ENCODE data around the gene ADTRP.
A peak's percentile ranks its signal among the peaks of the same experiment; 100 is the strongest.

ADTRP gene

DNA sequence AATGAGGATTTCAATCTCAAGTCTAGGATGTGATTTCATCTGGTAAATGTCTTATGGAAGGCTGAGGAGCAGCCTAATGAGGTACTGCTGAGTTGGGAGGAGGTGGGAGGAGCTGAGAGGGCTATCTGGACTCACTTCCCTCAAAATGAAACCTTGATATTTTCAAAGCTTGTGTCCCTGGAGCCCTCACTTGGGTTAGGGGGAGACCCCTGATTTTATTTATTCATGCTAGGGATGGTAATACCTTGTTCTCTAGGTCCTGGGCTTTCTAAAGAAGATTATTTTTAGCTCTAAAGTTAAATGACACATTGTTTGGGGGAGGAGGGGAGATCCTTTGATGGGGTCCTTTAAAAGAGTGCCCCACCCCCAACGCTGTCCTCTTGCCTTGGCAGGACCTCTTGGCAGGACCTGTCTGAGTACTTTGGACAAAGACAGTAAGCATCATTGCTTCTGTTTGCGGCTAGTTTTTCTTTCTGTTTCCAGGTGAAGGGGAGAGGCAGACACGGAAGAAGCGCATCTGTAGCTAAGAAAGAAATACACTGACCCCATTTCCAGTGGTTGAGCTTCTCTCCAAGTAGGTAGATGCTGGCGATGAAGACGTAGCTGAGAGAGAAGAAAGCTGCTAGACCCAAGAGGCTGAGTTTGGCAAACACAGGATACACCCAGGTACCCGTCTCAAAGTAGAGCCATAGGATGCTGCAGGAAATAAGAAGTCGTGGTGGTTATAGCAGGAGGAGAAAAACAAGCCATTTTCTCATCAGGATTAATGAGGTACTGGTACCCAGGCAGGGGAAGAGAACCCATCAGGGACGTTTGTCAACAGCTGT, 55.6 kb downstream of the ADTRP start:
- no peak for DNase-seq (ENCODE audit: low read depth in 2 of 2)

DNA sequence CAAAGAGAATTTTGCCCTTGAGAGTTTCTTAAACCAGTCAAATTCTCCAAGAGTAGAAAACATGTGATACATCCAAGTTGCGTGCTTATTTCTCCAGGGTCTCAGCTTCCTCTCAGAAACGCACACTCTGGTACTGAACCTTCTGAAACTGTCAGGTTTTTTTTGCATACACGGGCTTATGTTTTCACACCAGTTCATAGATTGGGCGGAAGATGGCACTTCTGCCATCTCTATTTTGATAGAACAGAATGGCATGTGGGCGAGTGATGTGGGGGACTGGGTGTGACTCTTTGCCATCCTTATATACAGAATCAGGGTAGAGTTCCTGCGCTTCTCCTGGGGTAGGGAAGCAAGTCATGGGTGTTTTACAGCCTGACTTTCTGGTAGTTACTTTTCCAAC, 56.4 kb downstream of the ADTRP start:
- no peak for DNase-seq (ENCODE audit: low read depth in 2 of 2)

DNA sequence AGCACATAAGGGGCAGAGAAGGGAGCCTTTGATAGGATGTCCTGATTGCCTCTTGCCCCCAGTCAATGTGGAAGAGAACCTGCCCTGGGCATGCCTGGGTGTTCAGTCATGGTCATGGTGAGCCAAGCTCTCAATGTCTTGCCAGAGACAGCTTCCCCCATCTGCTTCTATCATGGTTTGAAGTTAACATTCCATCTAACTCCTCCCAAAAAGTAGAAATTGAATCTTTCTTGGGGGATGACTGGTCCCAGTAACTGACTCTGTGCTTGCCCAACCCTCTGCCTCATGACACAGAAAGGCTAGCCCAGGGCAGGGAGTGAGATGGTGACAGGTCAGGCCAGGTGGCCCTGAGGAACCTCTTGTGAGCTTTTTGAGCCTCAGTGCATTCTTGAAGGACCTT, 60.1 kb downstream of the ADTRP start:
- no peak for DNase-seq (ENCODE audit: low read depth in 2 of 2)

DNA sequence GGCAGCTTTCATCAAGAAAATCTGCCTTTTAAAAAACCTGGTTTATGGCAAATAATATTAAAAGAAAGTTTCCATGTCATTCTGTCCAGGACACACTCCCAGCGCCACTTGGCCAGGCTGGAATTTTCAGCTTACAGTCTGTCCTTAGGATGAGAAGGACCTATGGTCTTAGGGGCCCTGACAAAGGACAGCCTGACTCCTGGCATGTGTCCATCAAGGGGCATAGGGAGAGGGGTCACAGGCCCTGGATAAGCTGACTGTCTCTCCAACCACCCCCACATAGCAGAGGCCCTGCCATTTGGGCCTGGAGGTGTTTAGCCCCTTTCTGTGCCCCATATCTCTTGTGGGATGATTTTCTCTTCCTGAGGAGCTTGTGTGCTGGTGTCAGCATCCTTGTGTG, 60.6 kb downstream of the ADTRP start:
- DNase-seq (ENCODE audit: low read depth in 2 of 2) = no peak

DNA sequence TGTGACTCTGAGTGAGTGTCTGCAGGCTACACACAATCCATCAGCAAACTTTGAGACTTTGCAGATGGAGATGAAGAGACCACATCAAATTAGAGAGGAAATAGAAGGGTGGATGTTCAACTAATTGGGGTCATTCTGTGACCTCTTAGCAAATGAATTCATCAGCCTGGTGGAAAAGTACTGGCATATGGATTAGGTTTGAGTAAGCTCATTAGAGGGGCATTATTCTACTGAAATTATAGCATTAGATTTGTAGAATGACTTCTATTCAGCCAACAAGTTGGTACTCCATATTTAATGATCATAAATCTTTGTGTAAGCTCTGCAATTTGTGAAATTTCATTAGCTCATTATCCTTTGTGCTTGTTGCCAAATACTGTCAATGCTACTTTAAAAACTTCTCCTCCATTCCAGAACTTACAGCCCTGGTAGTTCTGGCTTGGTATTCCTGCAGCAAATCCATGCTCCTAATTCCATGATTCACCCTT, 63.8 kb downstream of the ADTRP start:
- DNase-seq (ENCODE audit: low read depth in 2 of 2) = no peak

DNA sequence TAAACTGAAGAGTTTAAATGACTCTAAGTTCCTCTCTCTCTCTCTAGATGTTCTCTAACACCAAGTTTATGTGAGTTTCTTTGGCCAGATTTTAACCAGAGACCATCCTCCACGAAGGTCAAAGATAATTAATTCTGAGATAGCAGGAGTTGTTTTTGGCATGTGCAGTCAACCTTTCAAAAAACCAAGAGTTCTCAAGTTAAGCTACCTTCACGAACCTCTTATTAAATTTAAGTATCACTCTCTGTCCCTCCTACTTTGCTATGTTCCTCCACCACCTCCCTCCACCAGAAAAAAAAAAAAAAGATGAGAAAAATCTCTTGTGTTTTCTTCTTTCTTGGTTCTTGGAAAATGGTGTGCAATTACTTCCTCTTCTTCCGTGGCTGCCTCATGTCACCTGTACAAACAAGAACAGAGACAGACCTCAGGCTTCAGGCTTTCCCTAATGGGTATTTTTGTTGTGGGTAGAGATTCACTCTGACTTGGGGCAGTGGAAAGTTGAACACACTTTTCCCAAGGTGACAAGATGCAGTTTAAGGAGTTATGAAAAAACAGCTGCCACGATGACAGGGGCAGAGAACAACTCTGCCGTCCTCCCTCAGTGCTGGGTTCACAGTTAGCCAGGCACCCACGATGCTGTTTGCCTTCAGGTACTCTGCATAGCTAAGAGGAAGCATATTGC, 64.3 kb downstream of the ADTRP start:
- DNase-seq (ENCODE audit: low read depth in 2 of 2) = no peak

DNA sequence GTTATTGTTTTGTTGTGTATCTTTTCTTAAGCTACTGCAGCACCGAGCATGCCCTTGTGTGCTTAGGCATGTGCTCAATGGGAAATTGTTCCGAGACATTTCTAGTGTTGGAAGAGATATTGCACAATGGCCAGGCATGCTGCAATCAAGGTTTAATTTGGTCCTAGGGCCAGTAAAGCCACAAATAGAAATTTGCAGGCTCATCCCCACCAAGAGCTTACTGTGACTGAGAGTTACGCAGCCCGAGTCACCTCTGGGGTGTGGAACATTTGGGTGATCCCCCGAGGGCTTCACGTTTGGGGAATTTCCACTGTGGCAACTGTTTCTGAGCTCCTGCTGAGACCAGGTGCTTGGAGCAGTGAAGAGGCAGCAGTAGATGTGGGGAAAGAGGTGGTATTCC, 65.8 kb downstream of the ADTRP start:
- no peak for DNase-seq (ENCODE audit: low read depth in 2 of 2)

DNA sequence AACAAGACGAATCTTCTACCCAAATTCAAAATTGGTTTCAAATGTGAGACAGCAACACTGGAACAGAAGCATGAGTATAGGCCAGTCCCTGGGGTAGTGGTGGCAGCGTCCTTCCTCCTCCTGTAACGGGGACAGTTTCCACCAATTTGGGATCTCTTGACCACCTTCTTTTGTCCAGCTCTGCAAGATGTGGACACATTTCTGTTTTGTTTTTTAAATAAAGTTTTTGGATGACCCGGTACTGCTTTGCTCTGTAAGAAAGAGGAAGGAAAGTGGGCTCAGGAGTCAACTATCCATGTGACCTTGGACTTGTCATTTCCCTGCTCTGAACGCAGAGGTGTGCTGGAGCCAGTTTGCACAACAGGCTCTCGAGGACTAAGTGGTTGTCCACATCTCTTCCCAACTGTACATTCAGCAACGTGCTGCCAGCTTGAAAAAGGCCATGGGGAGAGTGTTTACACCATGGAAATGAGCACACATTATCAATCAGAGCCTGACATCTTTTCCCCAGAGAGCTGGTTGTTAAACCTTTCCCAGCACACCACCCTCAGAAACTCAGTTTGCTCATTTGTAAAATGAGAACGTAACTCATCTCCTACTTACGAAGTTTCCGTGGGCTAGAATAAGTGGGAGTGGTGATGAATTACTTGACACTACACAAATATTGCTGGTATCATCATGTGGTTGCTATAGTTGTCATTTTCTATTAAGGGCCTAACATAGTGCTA, 66.5 kb downstream of the ADTRP start:
- no peak for DNase-seq (ENCODE audit: low read depth in 2 of 2)

DNA sequence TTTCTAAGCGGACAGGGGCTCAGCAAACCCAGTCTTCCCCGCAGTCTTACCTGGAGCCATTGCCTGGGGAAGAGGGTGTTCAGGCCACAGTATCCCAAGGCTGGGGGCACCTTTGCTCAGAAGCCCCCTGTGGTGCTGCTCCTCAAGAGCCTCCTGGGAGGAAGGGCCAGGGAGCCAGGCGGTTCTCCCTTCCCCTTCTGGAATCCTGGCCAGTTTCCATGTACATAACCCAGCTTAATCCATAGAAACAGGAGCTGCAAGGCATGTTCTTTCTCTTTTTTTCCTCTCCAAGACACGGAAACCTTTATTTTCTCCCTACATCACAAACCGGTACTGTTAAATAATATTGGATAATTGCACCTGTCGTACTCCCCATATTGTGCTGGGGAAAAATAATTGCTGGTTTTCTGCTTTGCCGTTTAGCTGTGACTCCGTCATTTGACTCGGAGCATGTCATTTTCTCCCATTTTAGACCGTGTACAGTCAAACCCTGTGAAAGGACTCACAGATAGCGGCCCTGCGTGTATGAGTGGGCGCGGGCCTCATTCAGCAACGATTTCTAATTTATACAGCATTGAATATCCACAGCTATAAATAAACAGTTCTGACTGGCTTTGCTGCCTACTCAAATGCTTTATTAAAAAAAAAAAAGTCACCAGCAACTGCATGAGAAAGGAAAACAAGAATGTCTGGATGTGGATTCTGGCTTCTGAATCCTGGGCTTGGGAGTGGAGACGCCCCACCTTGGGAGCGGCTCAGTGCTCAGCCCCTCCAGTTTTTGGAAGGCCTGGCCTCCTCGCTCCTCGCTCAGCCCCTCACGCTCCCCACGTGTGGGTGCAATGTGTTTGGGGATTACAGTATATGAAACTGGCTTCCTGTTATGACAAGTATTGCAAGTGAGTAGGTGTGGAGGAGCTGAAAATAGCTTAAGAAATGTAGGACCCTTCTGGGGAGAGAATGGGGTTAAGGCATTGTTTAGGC, 67.3 kb downstream of the ADTRP start:
- DNase-seq (ENCODE audit: low read depth in 2 of 2) = peak in 1 of 2 donors; percentile 66

DNA sequence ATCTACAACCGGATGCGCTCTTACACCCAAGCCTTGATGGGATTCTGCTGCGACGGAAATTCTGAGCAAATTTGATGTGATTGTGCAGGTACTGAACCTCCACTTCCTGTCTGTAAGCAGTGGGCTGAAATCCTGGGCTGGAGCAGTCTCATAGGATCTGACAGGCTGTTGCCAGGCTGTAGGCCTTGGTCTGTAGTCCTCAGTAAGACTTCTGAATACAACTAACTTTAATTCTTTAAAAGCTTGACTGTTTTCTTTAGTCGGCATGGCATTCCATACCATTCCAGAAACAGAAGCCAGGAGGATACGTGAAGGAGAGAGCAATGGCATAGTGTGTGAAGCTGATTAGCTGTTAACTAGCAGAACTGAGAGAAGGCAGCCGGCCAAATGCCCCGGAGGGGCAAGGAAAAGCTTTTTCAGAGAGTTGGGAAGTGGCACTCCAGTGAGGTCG, 68.3 kb downstream of the ADTRP start:
- no peak for DNase-seq (ENCODE audit: low read depth in 2 of 2)

DNA sequence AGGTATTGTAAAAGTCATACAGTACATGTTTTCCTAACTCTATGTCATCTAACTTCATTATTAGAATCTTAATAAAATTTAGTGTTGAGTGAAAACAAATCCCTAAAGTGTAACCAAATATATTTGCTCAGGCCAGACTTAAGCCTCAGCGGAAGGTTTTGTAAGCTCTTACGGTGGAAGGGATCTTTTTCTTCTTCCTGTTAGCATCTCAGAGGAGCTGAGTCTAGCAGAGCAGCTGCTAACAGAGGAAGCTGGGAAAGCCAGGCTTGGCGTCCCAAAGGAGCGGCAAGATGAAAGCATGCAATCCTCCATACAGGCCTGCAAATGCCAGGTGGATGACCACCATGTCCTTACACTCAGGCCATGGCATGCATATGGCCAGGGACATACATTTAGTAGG, 72.4 kb downstream of the ADTRP start:
- no peak for DNase-seq (ENCODE audit: low read depth in 2 of 2)

DNA sequence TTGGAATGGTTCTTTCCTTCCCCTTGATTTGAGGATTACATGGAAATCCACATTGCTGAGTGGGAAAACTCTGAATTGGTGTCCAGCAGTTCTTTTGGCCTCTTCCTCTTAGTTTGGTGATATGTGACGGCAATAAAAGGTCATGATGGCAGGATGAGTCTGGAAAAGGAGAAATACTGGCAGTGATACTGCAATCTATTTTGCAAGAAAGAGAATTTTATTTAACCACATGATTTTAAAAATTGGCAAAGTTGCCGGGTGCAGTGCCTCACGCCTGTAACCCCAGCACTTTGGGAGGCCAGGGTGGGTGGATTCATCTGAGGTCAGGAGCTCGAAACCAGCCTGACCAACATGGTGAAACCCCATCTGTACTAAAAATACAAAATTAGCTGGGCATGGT, 73.1 kb downstream of the ADTRP start:
- no peak for DNase-seq (ENCODE audit: low read depth in 2 of 2)

DNA sequence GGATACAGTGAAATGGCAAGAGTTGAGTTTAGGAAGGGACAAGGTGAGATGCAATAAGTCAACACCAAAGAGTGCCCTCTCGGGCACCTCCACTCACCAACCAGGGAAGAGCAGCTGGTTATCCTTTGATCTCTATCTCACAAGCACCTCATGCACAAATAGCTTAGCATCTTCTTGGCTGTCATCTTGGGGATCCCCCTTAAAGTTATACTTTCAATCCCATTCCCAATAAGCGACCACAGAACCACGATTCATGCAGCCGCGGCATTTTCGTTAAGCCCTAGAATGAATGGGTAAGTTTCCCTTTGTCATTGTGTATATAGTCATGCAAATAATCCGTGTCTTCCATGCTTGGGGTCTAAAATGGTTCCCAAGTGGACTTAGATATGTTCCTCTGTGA, 73.5 kb downstream of the ADTRP start:
- no peak for DNase-seq (ENCODE audit: low read depth in 2 of 2)

DNA sequence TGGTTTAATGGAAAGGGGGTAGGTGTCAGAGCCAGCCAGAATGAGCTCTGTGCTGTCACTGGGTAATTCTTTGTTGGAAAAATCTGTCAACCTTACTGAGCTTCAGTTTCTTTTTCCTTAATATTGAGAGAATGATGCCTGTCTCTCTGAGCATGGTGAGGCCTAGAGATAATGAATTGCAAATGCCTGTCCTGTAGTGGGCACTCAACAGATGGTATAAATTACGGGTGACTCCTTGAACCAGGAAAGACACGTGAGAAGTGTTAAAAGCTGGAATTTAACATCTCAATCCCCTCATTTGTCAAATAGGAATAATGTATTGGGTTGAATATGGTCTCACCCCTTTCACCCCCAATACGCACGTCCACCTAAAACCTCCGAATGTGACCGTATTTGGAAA, 74.9 kb downstream of the ADTRP start:
- no peak for DNase-seq (ENCODE audit: low read depth in 2 of 2)

DNA sequence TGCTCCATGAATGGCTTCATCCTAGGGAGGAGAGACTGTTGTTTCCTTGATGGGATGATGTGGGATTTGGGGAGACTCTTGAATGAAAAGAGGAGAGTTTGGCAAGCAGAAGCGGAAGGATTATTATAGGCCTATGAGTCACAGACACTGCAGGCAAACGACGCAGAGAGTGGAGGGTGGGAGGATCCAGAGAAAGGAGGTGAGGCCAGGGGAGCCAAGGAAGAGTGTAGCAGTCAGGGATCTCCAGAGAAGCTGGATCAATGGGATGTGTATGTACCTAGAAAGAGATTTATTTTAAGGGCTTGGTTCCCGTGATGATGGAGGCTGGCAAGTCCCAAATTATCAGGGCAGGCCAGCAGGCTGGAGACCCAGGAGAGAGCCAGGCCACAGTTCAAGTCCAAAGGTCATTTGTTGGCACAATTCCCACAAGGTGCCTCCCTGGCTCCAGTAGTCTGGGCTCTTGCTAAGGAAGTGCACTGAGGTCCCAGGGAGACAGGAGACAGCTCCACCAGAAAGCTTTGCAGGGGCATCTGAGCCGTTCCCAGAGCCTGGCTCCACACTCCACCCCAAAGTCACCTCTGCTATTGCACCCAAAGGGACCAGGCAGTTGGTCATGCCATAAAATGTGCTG, 76.0 kb downstream of the ADTRP start:
- no peak for DNase-seq (ENCODE audit: low read depth in 2 of 2)

DNA sequence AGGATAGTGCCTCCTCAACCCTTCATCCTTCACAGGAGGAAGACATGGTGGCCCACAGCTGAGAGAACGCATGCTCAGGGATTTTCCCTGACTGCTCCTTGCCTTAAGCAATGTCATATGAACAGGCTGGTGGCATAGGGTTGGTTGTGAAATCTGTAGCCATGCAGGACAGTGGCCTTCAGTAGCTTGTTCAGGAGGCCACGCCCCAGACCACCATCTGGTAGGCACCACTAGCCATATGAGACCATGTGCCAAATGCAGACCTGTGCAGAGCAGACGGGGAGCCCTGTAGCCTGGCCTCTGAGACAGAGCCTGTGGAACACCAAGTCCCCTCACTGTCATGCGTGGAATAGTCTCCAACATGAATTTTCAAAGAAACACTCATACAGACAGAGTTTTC, 76.5 kb downstream of the ADTRP start:
- no peak for DNase-seq (ENCODE audit: low read depth in 2 of 2)

DNA sequence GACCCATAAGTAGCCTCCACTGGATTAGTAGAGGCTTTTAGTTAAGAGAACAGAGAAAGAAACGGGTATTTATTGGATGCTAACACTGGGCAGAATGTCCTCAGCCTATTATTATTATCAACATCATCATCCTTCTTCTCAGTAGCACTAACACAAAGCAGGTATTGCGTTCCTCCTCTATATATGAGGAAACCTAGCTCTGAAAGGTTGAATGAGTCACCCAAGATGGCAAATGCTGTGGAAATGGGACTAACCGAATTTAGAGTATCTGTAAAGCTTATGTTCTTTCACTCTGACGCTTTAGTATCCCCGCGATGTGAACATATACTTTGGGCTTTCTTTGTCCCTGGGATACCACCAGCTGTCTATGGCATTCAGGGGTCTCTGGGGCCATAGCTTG, 77.0 kb downstream of the ADTRP start:
- DNase-seq (ENCODE audit: low read depth in 2 of 2) = no peak

DNA sequence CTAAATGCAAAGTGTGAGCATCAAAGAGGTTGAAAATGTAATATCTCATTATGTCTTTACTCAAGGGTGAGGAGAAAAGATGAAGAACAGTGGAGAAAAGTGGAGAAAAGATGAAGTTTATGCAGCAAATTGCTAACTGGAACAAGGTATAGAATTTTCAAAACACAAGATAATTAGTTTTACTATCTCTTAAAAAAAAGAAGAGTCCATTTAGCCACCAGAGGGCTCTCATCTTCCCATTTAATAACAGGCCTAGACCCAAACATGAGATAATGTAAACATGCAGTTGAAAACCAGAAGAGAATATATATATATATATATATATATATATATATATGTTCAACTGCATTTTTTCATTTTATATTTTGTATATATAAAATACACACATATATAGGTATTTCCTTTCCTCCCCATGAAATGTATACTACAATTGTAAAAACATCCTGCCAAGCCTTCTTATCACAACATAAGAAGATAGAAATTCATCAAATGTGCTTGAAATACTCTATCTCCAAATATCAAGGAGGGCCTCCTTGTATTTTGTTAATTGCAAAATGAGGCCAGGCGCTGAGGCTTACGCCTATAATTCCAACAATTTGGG, 78.4 kb downstream of the ADTRP start:
- no peak for DNase-seq (ENCODE audit: low read depth in 2 of 2)

DNA sequence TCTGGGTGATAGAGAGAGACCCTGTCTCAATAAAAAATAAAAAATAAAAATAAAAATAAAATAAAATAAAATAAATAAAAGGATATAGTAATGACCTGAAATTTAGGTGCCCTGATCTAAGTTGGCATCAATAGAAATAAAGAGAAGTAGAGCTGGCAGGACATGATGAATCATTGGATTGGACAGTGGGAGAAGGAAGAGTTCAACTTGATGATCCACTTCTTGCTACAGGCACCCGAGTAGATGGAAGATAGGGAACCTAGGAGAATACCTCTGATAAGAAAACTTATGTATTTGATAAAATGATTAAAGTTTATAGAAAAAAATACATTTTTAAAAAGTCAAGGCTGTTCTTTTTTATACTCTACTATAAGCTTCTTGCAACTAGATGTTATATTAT, 79.0 kb downstream of the ADTRP start:
- no peak for DNase-seq (ENCODE audit: low read depth in 2 of 2)

Measured in activated CD4-positive, alpha-beta T cell treated with anti-CD3 and anti-CD28 coated beads for 24 hours (primary cell).